NT2/D1 (cell line): Measurements from ENCODE around the gene PRX.

Source experiments
- DNase-seq: peaks from one replicate; pipeline ENCODE4 v3.0.0-alpha.2; 2011; ENCODE audit warnings: low read depth, low spot score
- H3K27me3 ChIP-seq: 2 replicates; pipeline ENCODE4 v1.6.0; 2011; ENCODE audit warnings: mild to moderate bottlenecking; ENCODE audit not compliant: insufficient read length, insufficient read depth
- H3K36me3 ChIP-seq: 2 replicates; pipeline ENCODE4 v1.6.1; 2011; ENCODE audit warnings: mild to moderate bottlenecking, low read length, mixed read lengths; ENCODE audit not compliant: insufficient read depth, insufficient read length
- H3K4me1 ChIP-seq: 2 replicates; pipeline ENCODE4 v1.5.1; 2011; ENCODE audit not compliant: insufficient read depth, insufficient read length
- H3K4me3 ChIP-seq: 2 replicates; pipeline ENCODE4 v1.5.1; 2011; ENCODE audit warnings: low read depth; ENCODE audit not compliant: insufficient read length
- H3K9ac ChIP-seq: 2 replicates; pipeline ENCODE4 v1.6.0; 2011; ENCODE audit warnings: low read depth; ENCODE audit not compliant: insufficient read length
- H3K9me3 ChIP-seq: 2 replicates; pipeline ENCODE4 v1.5.1; 2011; ENCODE audit warnings: mild to moderate bottlenecking, low read length; ENCODE audit not compliant: insufficient read depth
- SUZ12 ChIP-seq: IDR thresholded peaks from 2 replicates; pipeline ENCODE4 v1.6.1; 2011; ENCODE audit not compliant: insufficient read length, insufficient read depth; ENCODE audit errors: extremely low read depth
- YY1 ChIP-seq: IDR thresholded peaks from 2 replicates; pipeline ENCODE4 v1.6.1; 2011; ENCODE audit not compliant: insufficient read length, insufficient read depth
- ZNF274 ChIP-seq: IDR thresholded peaks from 2 replicates; pipeline ENCODE4 v1.6.1; 2011; ENCODE audit warnings: mild to moderate bottlenecking, low read depth, low read length

The PRX gene

GRCh38 chr19:40360708-40361241 lies 52.4 kb downstream of the PRX start:
- no peak for TF ChIP-seq SUZ12
- TF ChIP-seq ZNF274 = no peak
- no peak for TF ChIP-seq YY1

GRCh38 chr19:40360020-40360707 lies 53.0 kb downstream of the PRX start:
- DNase-seq = no peak
- TF ChIP-seq ZNF274 (no peak), SUZ12 (no peak), YY1 (no peak)
- Histone ChIP-seq H3K9me3 (no peaks in the 10 kb centered on the region), H3K9ac (no peak overlapping the region), H3K36me3 (peaks cover 9% of the 10 kb centered on the region), H3K4me1 (no peaks in the 10 kb centered on the region), H3K27me3 (no peaks in the 10 kb centered on the region), H3K4me3 (no peak overlapping the region)

More at GRCh38 chr19:40360708-40361241, 52.4 kb downstream of the PRX start:
- H3K36me3 ChIP-seq = peaks cover 9% of the 10 kb centered on the region
- H3K4me1 ChIP-seq = no peaks in the 10 kb centered on the region
- DNase-seq = no peak
- H3K9ac ChIP-seq = no peak overlapping the region
- H3K27me3 ChIP-seq = no peaks in the 10 kb centered on the region
- H3K9me3 ChIP-seq = no peaks in the 10 kb centered on the region
- H3K4me3 ChIP-seq = no peak overlapping the region

GRCh38 chr19:40358773-40359172 lies 54.4 kb downstream of the PRX start:
- Histone ChIP-seq H3K36me3 (peaks cover 9% of the 10 kb centered on the region), H3K9me3 (no peaks in the 10 kb centered on the region), H3K4me1 (no peaks in the 10 kb centered on the region), H3K27me3 (no peaks in the 10 kb centered on the region), H3K4me3 (no peak overlapping the region), H3K9ac (no peak overlapping the region)
- no peak for DNase-seq
- TF ChIP-seq SUZ12 (no peak), ZNF274 (no peak), YY1 (no peak)

GRCh38 chr19:40357640-40358039 lies 55.5 kb downstream of the PRX start:
- Histone ChIP-seq H3K4me3 (no peak overlapping the region), H3K4me1 (no peaks in the 10 kb centered on the region), H3K36me3 (peaks cover 9% of the 10 kb centered on the region), H3K9me3 (no peaks in the 10 kb centered on the region), H3K27me3 (no peaks in the 10 kb centered on the region), H3K9ac (no peak overlapping the region)
- TF ChIP-seq ZNF274 = no peak
- TF ChIP-seq SUZ12 = no peak
- TF ChIP-seq YY1 = no peak
- DNase-seq = no peak

GRCh38 chr19:40356681-40357595 lies 56.2 kb downstream of the PRX start:
- H3K9ac ChIP-seq = no peak overlapping the region
- H3K4me3 ChIP-seq = no peak overlapping the region
- TF ChIP-seq ZNF274 (no peak), YY1 (no peak), SUZ12 (no peak)
- H3K9me3 ChIP-seq = no peaks in the 10 kb centered on the region
- H3K27me3 ChIP-seq = no peaks in the 10 kb centered on the region
- no peak for DNase-seq
- H3K4me1 ChIP-seq = no peaks in the 10 kb centered on the region
- H3K36me3 ChIP-seq = peaks cover 9% of the 10 kb centered on the region

GRCh38 chr19:40355975-40356680 lies 57.0 kb downstream of the PRX start:
- H3K9ac ChIP-seq = no peak overlapping the region
- H3K36me3 ChIP-seq = peaks cover 12% of the 10 kb centered on the region
- H3K27me3 ChIP-seq = no peaks in the 10 kb centered on the region
- no peaks in the 10 kb centered on the region for H3K4me1 ChIP-seq
- TF ChIP-seq YY1 = no peak
- TF ChIP-seq ZNF274 = no peak
- TF ChIP-seq SUZ12 = no peak
- H3K4me3 ChIP-seq = no peak overlapping the region
- no peak for DNase-seq
- H3K9me3 ChIP-seq = no peaks in the 10 kb centered on the region
